HepG2 (cell line): ENCODE results near the gene PSMD1. TPM values are rescaled to one million over a fixed set of nuclear protein-coding genes. Genes with fewer than 3 reads are reported as not detected.
A peak's percentile ranks its signal among the peaks of the same experiment; 100 is the strongest.

Experiments
- ARNT2 ChIP-seq: sonication (generic); formaldehyde crosslinking; IDR thresholded peaks from 2 replicates; pipeline ENCODE4 v1.8.0; 2022; ENCODE audit warnings: mild to moderate bottlenecking, low read depth, missing genetic modification reagents, moderate library complexity
- ASH2L ChIP-seq: fragments of 300-600, 200-600 bp; sonication (generic); IDR thresholded peaks from 2 replicates; pipeline ENCODE4 v1.7.0; 2017; ENCODE audit warnings: low read depth, mild to moderate bottlenecking, moderate library complexity, mixed read lengths, low read length; ENCODE audit not compliant: insufficient read length
- ATM ChIP-seq: fragments of 450-650 bp; IDR thresholded peaks from 2 replicates; pipeline ENCODE4 v1.7.1; 2017; ENCODE audit warnings: mild to moderate bottlenecking, borderline replicate concordance
- EED ChIP-seq: sonication (generic); formaldehyde crosslinking; IDR thresholded peaks from 2 replicates; pipeline ENCODE4 v1.5.0; 2020; ENCODE audit warnings: mild to moderate bottlenecking, missing genetic modification reagents
- HIVEP1 ChIP-seq: sonication (generic); formaldehyde crosslinking; IDR thresholded peaks from 2 replicates; pipeline ENCODE4 v1.4.0; 2020; ENCODE audit warnings: mild to moderate bottlenecking, missing genetic modification reagents
- MYC ChIP-seq: sonication (generic); formaldehyde crosslinking; IDR thresholded peaks from 2 replicates; pipeline ENCODE4 v1.9.0; 2021; ENCODE audit warnings: missing genetic modification reagents, borderline replicate concordance
- TCF7L2 ChIP-seq: IDR thresholded peaks from 2 replicates; pipeline ENCODE4 v1.6.1; 2011; ENCODE audit warnings: mild to moderate bottlenecking, low read depth, low read length, moderate library complexity
- ZFP41 ChIP-seq: sonication (generic); formaldehyde crosslinking; IDR thresholded peaks from 2 replicates; pipeline ENCODE4 v1.4.0; 2020; ENCODE audit warnings: mild to moderate bottlenecking, missing genetic modification reagents, borderline replicate concordance
- ZNF160 ChIP-seq: sonication (generic); formaldehyde crosslinking; IDR thresholded peaks from 2 replicates; pipeline ENCODE4 v1.8.0; 2022; ENCODE audit warnings: mild to moderate bottlenecking, inconsistent platforms, missing genetic modification reagents
- ZNF33B ChIP-seq: sonication (generic); formaldehyde crosslinking; IDR thresholded peaks from 2 replicates; pipeline ENCODE4 v1.5.1; 2020; ENCODE audit warnings: mild to moderate bottlenecking, missing genetic modification reagents
- ZNF343 ChIP-seq: sonication (generic); formaldehyde crosslinking; IDR thresholded peaks from 2 replicates; pipeline ENCODE4 v1.4.0; 2020; ENCODE audit warnings: mild to moderate bottlenecking, missing genetic modification reagents
- ZNF629 ChIP-seq: sonication (generic); formaldehyde crosslinking; conservative IDR thresholded peaks from 2 replicates; pipeline ENCODE4 v1.5.0; 2020; ENCODE audit warnings: missing genetic modification reagents
- ZNF737 ChIP-seq: sonication (generic); formaldehyde crosslinking; IDR thresholded peaks from 2 replicates; pipeline ENCODE4 v1.5.0; 2020; ENCODE audit warnings: missing genetic modification reagents, mild to moderate bottlenecking, borderline replicate concordance
- ZNF776 ChIP-seq: sonication (generic); formaldehyde crosslinking; IDR thresholded peaks from 2 replicates; pipeline ENCODE4 v1.4.0; 2020; ENCODE audit warnings: mild to moderate bottlenecking, missing genetic modification reagents
- polyA plus RNA-seq, 8 experiments: library from polyadenylated mRNA; depleted of rRNA in 3 of 8; stranded (reverse) in 7 of 8; unstranded in 1 of 8; fragments of >200 nt; fragmentation: Illumina TruSeq in 4 of 8; extraction: Trizol in 4 of 8; gene quantifications; 2 replicates each; pipeline versions ENCODE4 v1.2.1 to v1.2.3, GENCODE V29; 2011 to 2016; ENCODE audit warnings: low read depth in 4 of 8, missing spikeins in 1 of 8, mixed read lengths in 1 of 8; ENCODE audit not compliant: insufficient read depth in 1 of 8
- total RNA-seq, 5 experiments: library from RNA; depleted of rRNA; stranded (reverse); fragments of >200 nt; fragmentation: Illumina TruSeq; extraction: Trizol; gene quantifications; 2 replicates each; pipeline ENCODE4 v1.2.3, GENCODE V29; 2016; ENCODE audit warnings: low read depth in 1 of 5
- TF ChIP-seq, protein P1 (sequence below), 2 experiments: sonication (generic) in 1 of 2; formaldehyde crosslinking in 1 of 2; IDR thresholded peaks; 2 replicates each; pipeline versions ENCODE4 v1.4.0 to v1.6.1; 2018 to 2020; ENCODE audit warnings: missing genetic modification reagents in 2 of 2, borderline replicate concordance in 1 of 2, low read depth in 1 of 2, mild to moderate bottlenecking in 1 of 2, missing biosample characterization in 1 of 2
- TF ChIP-seq, protein P2 (sequence below): sonication (generic); formaldehyde crosslinking; IDR thresholded peaks from 2 replicates; pipeline ENCODE4 v1.4.0; 2020; ENCODE audit warnings: missing genetic modification reagents
- TF ChIP-seq, protein P3 (sequence below): sonication (generic); formaldehyde crosslinking; IDR thresholded peaks from 2 replicates; pipeline ENCODE4 v1.8.0; 2022; ENCODE audit warnings: missing genetic modification reagents, low read depth, mild to moderate bottlenecking, borderline replicate concordance
- TF ChIP-seq, protein P4 (sequence below): sonication (generic); formaldehyde crosslinking; conservative IDR thresholded peaks from 2 replicates; pipeline ENCODE4 v1.8.0; 2022; ENCODE audit warnings: mild to moderate bottlenecking, moderate library complexity, missing genetic modification reagents

PSMD1 gene
- total and polyA plus RNA-seq, 2 of the 13 experiments (the other 11 are each of a cell fraction or from before 2014, with no cell fraction given), result 136 to 191 TPM

DNA sequence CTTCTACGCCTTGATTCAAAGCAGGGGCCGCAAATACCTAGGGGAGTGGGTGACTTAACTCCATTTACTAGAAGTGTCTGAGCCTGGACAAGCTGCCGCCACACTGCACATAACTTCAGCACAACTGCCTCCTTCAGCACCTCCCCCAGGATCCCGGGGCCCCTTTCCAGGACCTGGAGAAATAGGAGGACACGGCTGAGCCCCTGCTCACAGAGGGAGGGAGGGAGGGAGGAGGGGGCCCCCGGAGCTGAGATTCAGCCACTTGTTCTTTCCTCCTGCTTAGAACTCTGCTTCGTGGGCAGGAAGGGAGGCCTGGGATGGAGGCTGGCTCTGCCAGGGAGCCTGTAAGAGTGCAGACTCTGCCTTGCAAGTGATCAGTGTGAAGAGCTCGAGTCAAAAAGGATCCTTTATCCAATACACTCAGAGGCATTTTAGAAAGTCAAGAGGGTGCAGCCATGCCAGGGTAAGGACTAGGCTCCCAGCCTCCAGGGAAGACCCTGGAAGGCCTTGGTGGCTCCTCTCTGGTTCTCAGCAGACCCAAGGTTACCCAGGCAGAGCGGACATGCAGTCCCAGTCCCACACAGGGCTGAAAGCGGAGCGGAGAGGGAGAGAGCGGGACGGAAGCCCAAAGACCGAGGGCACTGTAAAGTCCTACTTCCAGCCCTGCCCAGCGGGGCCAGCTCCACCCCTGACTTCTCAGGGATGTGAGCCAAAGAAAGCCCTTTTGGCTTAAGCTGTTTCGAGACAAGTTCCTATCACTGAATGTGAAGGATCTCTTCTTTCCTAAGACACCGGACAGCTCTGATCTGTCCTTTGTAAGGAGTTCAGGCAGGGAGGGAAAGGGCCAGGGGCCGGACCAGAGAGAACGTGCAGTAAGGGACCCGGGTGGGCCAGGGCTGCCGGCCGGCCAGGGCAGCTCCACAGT lies 133.2 kb downstream of the PSMD1 start (continued):
- TF ChIP-seq, protein P1, sequence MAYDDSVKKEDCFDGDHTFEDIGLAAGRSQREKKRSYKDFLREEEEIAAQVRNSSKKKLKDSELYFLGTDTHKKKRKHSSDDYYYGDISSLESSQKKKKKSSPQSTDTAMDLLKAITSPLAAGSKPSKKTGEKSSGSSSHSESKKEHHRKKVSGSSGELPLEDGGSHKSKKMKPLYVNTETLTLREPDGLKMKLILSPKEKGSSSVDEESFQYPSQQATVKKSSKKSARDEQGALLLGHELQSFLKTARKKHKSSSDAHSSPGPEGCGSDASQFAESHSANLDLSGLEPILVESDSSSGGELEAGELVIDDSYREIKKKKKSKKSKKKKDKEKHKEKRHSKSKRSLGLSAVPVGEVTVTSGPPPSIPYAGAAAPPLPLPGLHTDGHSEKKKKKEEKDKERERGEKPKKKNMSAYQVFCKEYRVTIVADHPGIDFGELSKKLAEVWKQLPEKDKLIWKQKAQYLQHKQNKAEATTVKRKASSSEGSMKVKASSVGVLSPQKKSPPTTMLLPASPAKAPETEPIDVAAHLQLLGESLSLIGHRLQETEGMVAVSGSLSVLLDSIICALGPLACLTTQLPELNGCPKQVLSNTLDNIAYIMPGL (CRISPR knock-in tag; IDR thresholded peaks at IDR 0.05; ENCODE audit: borderline replicate concordance in 1 of 2, low read depth in 1 of 2), result peak in 1 of 2 experiments; percentile 17; a peak in 1 of 4 replicates
- TF ChIP-seq HIVEP1 (CRISPR knock-in tag) (no peak), EED (peak; percentile 12; the same call in 1 of the 2 replicates), ZNF33B (CRISPR knock-in tag) (0 out of 2 replicates have a peak, but pooled peaks have one; percentile 34), ZNF343 (no peak), ZFP41 (CRISPR knock-in tag) (no peak), ZNF160 (CRISPR knock-in tag) (0 out of 2 replicates have a peak, but pooled peaks have one; percentile 12), TCF7L2 (no peak), ZNF629 (CRISPR knock-in tag) (no peak), ATM (no peak), ARNT2 (no peak; the same call in 1 of the 2 replicates), ZNF776 (CRISPR knock-in tag) (0 out of 2 replicates have a peak, but pooled peaks have one; percentile 17), MYC (0 out of 2 replicates have a peak, but pooled peaks have one; percentile 40), ASH2L (no peak), ZNF737 (CRISPR knock-in tag) (no peak)
- TF ChIP-seq, protein P2, sequence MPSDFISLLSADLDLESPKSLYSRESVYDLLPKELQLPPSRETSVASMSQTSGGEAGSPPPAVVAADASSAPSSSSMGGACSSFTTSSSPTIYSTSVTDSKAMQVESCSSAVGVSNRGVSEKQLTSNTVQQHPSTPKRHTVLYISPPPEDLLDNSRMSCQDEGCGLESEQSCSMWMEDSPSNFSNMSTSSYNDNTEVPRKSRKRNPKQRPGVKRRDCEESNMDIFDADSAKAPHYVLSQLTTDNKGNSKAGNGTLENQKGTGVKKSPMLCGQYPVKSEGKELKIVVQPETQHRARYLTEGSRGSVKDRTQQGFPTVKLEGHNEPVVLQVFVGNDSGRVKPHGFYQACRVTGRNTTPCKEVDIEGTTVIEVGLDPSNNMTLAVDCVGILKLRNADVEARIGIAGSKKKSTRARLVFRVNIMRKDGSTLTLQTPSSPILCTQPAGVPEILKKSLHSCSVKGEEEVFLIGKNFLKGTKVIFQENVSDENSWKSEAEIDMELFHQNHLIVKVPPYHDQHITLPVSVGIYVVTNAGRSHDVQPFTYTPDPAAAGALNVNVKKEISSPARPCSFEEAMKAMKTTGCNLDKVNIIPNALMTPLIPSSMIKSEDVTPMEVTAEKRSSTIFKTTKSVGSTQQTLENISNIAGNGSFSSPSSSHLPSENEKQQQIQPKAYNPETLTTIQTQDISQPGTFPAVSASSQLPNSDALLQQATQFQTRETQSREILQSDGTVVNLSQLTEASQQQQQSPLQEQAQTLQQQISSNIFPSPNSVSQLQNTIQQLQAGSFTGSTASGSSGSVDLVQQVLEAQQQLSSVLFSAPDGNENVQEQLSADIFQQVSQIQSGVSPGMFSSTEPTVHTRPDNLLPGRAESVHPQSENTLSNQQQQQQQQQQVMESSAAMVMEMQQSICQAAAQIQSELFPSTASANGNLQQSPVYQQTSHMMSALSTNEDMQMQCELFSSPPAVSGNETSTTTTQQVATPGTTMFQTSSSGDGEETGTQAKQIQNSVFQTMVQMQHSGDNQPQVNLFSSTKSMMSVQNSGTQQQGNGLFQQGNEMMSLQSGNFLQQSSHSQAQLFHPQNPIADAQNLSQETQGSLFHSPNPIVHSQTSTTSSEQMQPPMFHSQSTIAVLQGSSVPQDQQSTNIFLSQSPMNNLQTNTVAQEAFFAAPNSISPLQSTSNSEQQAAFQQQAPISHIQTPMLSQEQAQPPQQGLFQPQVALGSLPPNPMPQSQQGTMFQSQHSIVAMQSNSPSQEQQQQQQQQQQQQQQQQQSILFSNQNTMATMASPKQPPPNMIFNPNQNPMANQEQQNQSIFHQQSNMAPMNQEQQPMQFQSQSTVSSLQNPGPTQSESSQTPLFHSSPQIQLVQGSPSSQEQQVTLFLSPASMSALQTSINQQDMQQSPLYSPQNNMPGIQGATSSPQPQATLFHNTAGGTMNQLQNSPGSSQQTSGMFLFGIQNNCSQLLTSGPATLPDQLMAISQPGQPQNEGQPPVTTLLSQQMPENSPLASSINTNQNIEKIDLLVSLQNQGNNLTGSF (CRISPR knock-in tag), result no peak
- TF ChIP-seq, protein P3, sequence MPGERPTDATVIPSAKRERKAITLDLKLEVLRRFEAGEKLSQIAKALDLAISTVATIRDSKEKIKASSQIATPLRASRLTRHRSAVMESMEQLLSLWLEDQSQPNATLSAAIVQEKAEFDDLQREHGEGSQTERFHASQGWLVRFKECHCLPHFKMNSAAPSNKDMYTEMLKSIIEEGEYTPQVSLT (CRISPR knock-in tag), result no peak
- TF ChIP-seq, protein P4, sequence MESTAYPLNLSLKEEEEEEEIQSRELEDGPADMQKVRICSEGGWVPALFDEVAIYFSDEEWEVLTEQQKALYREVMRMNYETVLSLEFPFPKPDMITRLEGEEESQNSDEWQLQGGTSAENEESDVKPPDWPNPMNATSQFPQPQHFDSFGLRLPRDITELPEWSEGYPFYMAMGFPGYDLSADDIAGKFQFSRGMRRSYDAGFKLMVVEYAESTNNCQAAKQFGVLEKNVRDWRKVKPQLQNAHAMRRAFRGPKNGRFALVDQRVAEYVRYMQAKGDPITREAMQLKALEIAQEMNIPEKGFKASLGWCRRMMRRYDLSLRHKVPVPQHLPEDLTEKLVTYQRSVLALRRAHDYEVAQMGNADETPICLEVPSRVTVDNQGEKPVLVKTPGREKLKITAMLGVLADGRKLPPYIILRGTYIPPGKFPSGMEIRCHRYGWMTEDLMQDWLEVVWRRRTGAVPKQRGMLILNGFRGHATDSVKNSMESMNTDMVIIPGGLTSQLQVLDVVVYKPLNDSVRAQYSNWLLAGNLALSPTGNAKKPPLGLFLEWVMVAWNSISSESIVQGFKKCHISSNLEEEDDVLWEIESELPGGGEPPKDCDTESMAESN (CRISPR knock-in tag), result 0 out of 2 replicates have a peak, but pooled peaks have one; percentile 9
